K562 (cell line): Measurements from ENCODE around the gene GRIP1. TPM values are rescaled to one million over a fixed set of nuclear protein-coding genes. Genes with fewer than 3 reads are reported as not detected.
"Not testable (repeated sequence)": the region's sequence is repeated elsewhere in the genome, so short reads cannot be mapped to it uniquely, and the experiment has no call there.

Experiments used
- ATAC-seq: fragments of 200-7000 bp; cut with Tn5 transposase; 3 replicates; pipeline ENCODE4 v1.9.1; 2020; ENCODE audit warnings: moderate library complexity
- BruUV-seq: library from RNA; stranded (reverse); fragments of 400-500 nt; replicated peaks from 2 replicates; lab custom pipeline; 2021; lab: Mats Ljungman, UMichigan
- CTCF ChIA-PET: fragments of 300-600 bp; formaldehyde crosslinking; extraction: SDS; loops from one replicate; lab custom pipeline; 2021; ENCODE audit warnings: low intra/inter-chr PET ratio; lab: Yijun Ruan, JAX
- POLR2A ChIA-PET: fragments of 300-600, 350-650 bp; sonication (Branson Sonifier 250); formaldehyde crosslinking; extraction: SDS; loops from one replicate; lab custom pipeline; 2021; ENCODE audit warnings: antibody characterized with exemption, inconsistent platforms; lab: Yijun Ruan, JAX
- DNase-seq, 4 experiments: peaks; one replicate each; pipeline versions ENCODE4 v3.0.0 to v3.0.0-alpha.2; 2011 to 2018; ENCODE audit warnings: low spot score in 3 of 4, mixed read lengths in 3 of 4; ENCODE audit errors: extremely low read depth in 1 of 4
- FAIRE-seq: peaks from 2 replicates; lab custom pipeline; 2011; peaks lifted over from hg19 to GRCh38; lab: Jason Lieb, UNC
- H2AFZ ChIP-seq: 2 replicates; pipeline ENCODE4 v1.6.0; 2011; ENCODE audit warnings: low read depth, low read length, control low read depth, inconsistent platforms
- H3K27ac ChIP-seq: fragments of 200-600 bp; 3 replicates; pipeline ENCODE4 v1.8.0; 2011; ENCODE audit warnings: low read depth, mild to moderate bottlenecking, control low read depth, inconsistent platforms, low read length, moderate library complexity, mixed read lengths; ENCODE audit errors: extremely low read depth
- H3K27me3 ChIP-seq, 2 experiments: fragments of 300-600 bp in 1 of 2; 2 replicates in 1 of 2; 3 replicates in 1 of 2; pipeline versions ENCODE4 v1.6.0 to v1.8.0; 2011; ENCODE audit warnings: inconsistent platforms in 2 of 2, low read length in 2 of 2, mild to moderate bottlenecking in 1 of 2, mixed read lengths in 1 of 2, moderate library complexity in 1 of 2; ENCODE audit not compliant: control insufficient read depth in 2 of 2, insufficient read depth in 2 of 2
- H3K36me3 ChIP-seq: fragments of 300-600 bp; 3 replicates; pipeline ENCODE4 v1.8.0; 2011; ENCODE audit warnings: mild to moderate bottlenecking, low read length, inconsistent platforms; ENCODE audit not compliant: control insufficient read depth, insufficient read depth
- H3K4me1 ChIP-seq, 2 experiments: fragments of 200-600 bp in 1 of 2; replicated peaks in 1 of 2; 2 replicates in 1 of 2; 3 replicates in 1 of 2; pipeline versions ENCODE4 v1.5.1 to v1.8.0; 2011; ENCODE audit warnings: inconsistent platforms in 2 of 2, low read length in 2 of 2, mild to moderate bottlenecking in 1 of 2, mixed read lengths in 1 of 2, moderate library complexity in 1 of 2; ENCODE audit not compliant: control insufficient read depth in 2 of 2, insufficient read depth in 2 of 2
- H3K4me2 ChIP-seq: 2 replicates; pipeline ENCODE4 v1.6.1; 2011; ENCODE audit warnings: low read length, control low read depth, inconsistent platforms, mixed read lengths; ENCODE audit not compliant: insufficient read depth
- H3K4me3 ChIP-seq: fragments of 200-600 bp; sonication (generic), shearing (Covaris generic); 2 replicates; pipeline ENCODE4 v1.5.1; 2016; ENCODE audit warnings: control low read depth, inconsistent platforms
- H3K79me2 ChIP-seq: fragments of 200-600 bp; 3 replicates; pipeline ENCODE4 v1.8.0; 2011; ENCODE audit warnings: low read length, inconsistent platforms; ENCODE audit not compliant: control insufficient read depth, insufficient read depth
- H3K9ac ChIP-seq, 2 experiments: 2 replicates each; pipeline versions ENCODE4 v1.6.0 to v1.6.1; 2011; ENCODE audit warnings: low read depth in 2 of 2, low read length in 2 of 2, control low read depth in 1 of 2, inconsistent platforms in 1 of 2, mild to moderate bottlenecking in 1 of 2, mixed read lengths in 1 of 2; ENCODE audit not compliant: insufficient read depth in 1 of 2
- H3K9me1 ChIP-seq: one replicate; pipeline ENCODE4 v1.6.0; 2011; ENCODE audit warnings: inconsistent platforms, mild to moderate bottlenecking, low read length, moderate library complexity; ENCODE audit not compliant: control insufficient read depth, insufficient read depth
- H3K9me3 ChIP-seq: replicated peaks from 2 replicates; pipeline ENCODE4 v1.5.1; 2011; ENCODE audit warnings: low read depth, low read length, inconsistent platforms; ENCODE audit not compliant: control insufficient read depth, insufficient read depth
- H4K20me1 ChIP-seq: replicated peaks from 2 replicates; pipeline ENCODE4 v1.6.1; 2011; ENCODE audit warnings: low read length, inconsistent platforms, mixed read lengths; ENCODE audit not compliant: control insufficient read depth, insufficient read depth
- ATF3 ChIP-seq, 2 experiments: fragments of 450-650 bp in 1 of 2; sonication (generic) in 1 of 2; formaldehyde crosslinking in 1 of 2; IDR thresholded peaks in 1 of 2; conservative IDR thresholded peaks in 1 of 2; 2 replicates each; pipeline versions ENCODE4 v1.6.1 to v1.8.1; 2016 to 2023; ENCODE audit warnings: mild to moderate bottlenecking in 2 of 2, moderate library complexity in 2 of 2, inconsistent platforms in 1 of 2, missing genetic modification reagents in 1 of 2
- GMEB1 ChIP-seq: fragments of 250-450 bp; sonication (Bioruptor Pico); IDR thresholded peaks from 2 replicates; pipeline ENCODE4 v1.4.0; 2020; ENCODE audit warnings: mild to moderate bottlenecking
- HDGF ChIP-seq: fragments of 450-650 bp; IDR thresholded peaks from 2 replicates; pipeline ENCODE4 v1.6.1; 2016
- HLTF ChIP-seq: fragments of 450-650 bp; IDR thresholded peaks from 2 replicates; pipeline ENCODE4 v1.6.1; 2016
- PHF8 ChIP-seq: fragments of 200-600 bp; sonication (generic); IDR thresholded peaks from 2 replicates; pipeline ENCODE4 v1.6.1; 2012; ENCODE audit warnings: mixed run types, mild to moderate bottlenecking, inconsistent platforms, low read length, moderate library complexity, borderline replicate concordance
- WGBS: fragments of 100-300 bp; shearing (Covaris generic); methylation state at CpG from one replicate; pipeline ENCODE4 v1.1.6; 2016; ENCODE audit warnings: low coverage, mixed read lengths; ENCODE audit not compliant: insufficient coverage; ENCODE audit errors: missing lambda C conversion rate; 5-methylcytosine and 5-hydroxymethylcytosine counted together
- in situ Hi-C: fragments of 300-500 bp; cut with MboI; formaldehyde crosslinking; loops from 4 replicates; pipeline ENCODE4 v1.15.0; 2018; ENCODE audit warnings: inconsistent platforms, mixed read lengths
- intact Hi-C: fragments of 100-400 bp; cut with micrococcal nuclease; formaldehyde crosslinking; loops from 2 replicates; pipeline ENCODE4 v1.14.2; 2022
- polyA plus RNA-seq, 8 experiments: library from polyadenylated mRNA; depleted of rRNA in 4 of 8; stranded (reverse) in 5 of 8; unstranded in 3 of 8; fragments of >200 nt; fragmentation: Nextera tagmentation in 2 of 8; fragmentation: Illumina TruSeq in 1 of 8; extraction: Ambion mirVana in 2 of 8; extraction: Trizol in 1 of 8; gene quantifications; 2 replicates each; pipeline versions ENCODE4 v1.2.1 to v1.2.3, GENCODE V29; 2011 to 2014; ENCODE audit warnings: inconsistent platforms in 1 of 8, missing spikeins in 1 of 8
- total RNA-seq, 7 experiments: library from RNA; depleted of rRNA in 6 of 7; stranded (reverse); fragments of >200 nt in 6 of 7; fragmentation: Illumina TruSeq in 2 of 7; extraction: Trizol in 2 of 7; gene quantifications; 2 replicates each; pipeline versions ENCODE4 v1.2.1 to v1.2.3, GENCODE V29; 2011 to 2021; ENCODE audit warnings: low replicate concordance in 1 of 7

Gene GRIP1
- total and polyA plus RNA-seq, 9 of the 15 experiments (the other 6 are each of a cell fraction or from before 2014, with no cell fraction given) = 0.28 to 1.2 (median 0.45) TPM

GRCh38 chr12:66500091-66500490, 178.8 kb downstream of the GRIP1 start (continued):
- TF ChIP-seq ATF3 (IDR thresholded peaks at IDR 0.05) (no peak), ATF3 (CRISPR knock-in tag; conservative IDR thresholded peaks at IDR 0.05) (no peak), GMEB1 (CRISPR knock-in tag) (no peak), PHF8 (no peak), HDGF (no peak)
- TF ChIP-seq, all 486 proteins: peak for 0

- in situ Hi-C loops = no loop called here
- H3K36me3 ChIP-seq = no peaks in the 10 kb centered on the region
- POLR2A ChIA-PET = no interaction called here
These were observed 179.9 kb downstream of the GRIP1 start for GRCh38 chr12:66499000-66499399.

GRCh38 chr12:66498059-66498458, 180.8 kb downstream of the GRIP1 start:
- H3K9me1 ChIP-seq, H4K20me1 ChIP-seq, DNase-seq, FAIRE-seq, H2AFZ ChIP-seq, H3K79me2 ChIP-seq, H3K4me3 ChIP-seq, H3K36me3 ChIP-seq, BruUV-seq, H3K9me3 ChIP-seq, H3K27me3 ChIP-seq, intact Hi-C loops, POLR2A ChIA-PET, H3K4me1 ChIP-seq, ATAC-seq, H3K27ac ChIP-seq, CTCF ChIA-PET, H3K9ac ChIP-seq, H3K4me2 ChIP-seq, in situ Hi-C loops: not testable (repeated sequence)
- 0% methylated on average over 3 of the region's 6 CpGs for WGBS

More at GRCh38 chr12:66499000-66499399, 179.9 kb downstream of the GRIP1 start:
- no peak for FAIRE-seq
- no peak for ATAC-seq
- H2AFZ ChIP-seq = no peak overlapping the region
- TF ChIP-seq HLTF = no peak
- H4K20me1 ChIP-seq = no peaks in the 10 kb centered on the region
- DNase-seq = no peak
- H3K9ac ChIP-seq = no peak overlapping the region
- no peak overlapping the region for H3K27ac ChIP-seq
- no TSS peak for BruUV-seq
- intact Hi-C loops = no loop called here
- no peaks in the 10 kb centered on the region for H3K4me1 ChIP-seq
- H3K79me2 ChIP-seq = no peaks in the 10 kb centered on the region
- H3K4me3 ChIP-seq = no peak overlapping the region
- CTCF ChIA-PET = no interaction called here
- no peak overlapping the region for H3K4me2 ChIP-seq
- no peaks in the 10 kb centered on the region for H3K9me1 ChIP-seq
- no peaks in the 10 kb centered on the region for H3K9me3 ChIP-seq
- peaks cover 0 to 4% of the 10 kb centered on the region in 2 experiments; a peak in 1 of 5 replicates for H3K27me3 ChIP-seq
